Hematopoietic multipotent progenitor cell (in vitro differentiated cells): ENCODE measurements around the gene ZSWIM8. TPM values are rescaled to one million over a fixed set of nuclear protein-coding genes. Genes with fewer than 3 reads are reported as not detected.
"Not testable (repeated sequence)": the region's sequence is repeated elsewhere in the genome, so short reads cannot be mapped to it uniquely, and the experiment has no call there.

Source experiments
- DNase-seq, 3 donors: peaks; one replicate each; pipeline ENCODE4 v3.0.0-alpha.2; 2011 to 2015; ENCODE audit warnings: low read depth in 2 of 3, low spot score in 2 of 3
- total RNA-seq: library from RNA; depleted of rRNA; stranded (reverse); fragments of >200 nt; gene quantifications from one replicate; pipeline ENCODE4 v1.2.3, GENCODE V29; 2012

The ZSWIM8 gene
- total RNA-seq, 1 donor, result 86.2 TPM

DNA sequence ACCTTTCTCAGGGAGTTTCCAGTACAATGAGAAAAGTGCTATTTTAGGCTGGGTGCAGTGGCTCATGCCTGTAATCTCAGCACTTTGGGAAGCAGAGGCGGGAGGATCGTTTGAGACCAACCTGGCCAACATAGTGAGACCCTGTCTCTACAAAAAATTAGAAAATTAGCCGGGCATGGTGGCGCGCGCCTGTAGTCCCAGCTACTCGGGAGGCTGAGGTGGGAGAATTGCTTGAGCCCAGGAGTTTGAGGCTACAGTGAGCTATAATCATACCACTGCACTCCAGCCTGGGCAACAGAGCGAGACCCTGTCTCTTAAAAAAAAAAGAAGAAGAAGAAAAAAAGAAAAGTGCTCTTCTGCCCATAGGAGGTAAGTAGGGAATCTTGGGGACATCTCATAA is 10.6 kb downstream of the ZSWIM8 start:
- DNase-seq, result not testable (repeated sequence)

DNA sequence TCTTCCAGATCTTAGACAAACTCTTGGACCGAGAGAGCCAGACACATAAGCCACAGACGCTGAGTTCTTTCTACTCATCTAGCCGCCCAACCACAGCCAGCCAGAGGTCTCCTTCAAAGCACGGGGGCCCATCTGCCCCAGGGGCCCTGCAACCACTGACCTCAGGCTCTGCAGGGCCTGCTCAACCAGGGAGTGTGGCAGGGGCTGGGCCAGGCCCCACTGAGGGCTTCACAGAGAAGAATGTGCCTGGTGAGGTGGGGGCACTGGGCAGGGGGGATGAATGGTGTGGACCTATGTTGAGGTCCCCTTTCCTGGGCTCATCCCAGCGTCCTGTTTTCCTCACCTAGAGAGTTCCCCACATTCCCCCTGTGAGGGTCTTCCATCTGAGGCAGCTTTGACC is 11.4 kb downstream of the ZSWIM8 start:
- no peak for DNase-seq

DNA sequence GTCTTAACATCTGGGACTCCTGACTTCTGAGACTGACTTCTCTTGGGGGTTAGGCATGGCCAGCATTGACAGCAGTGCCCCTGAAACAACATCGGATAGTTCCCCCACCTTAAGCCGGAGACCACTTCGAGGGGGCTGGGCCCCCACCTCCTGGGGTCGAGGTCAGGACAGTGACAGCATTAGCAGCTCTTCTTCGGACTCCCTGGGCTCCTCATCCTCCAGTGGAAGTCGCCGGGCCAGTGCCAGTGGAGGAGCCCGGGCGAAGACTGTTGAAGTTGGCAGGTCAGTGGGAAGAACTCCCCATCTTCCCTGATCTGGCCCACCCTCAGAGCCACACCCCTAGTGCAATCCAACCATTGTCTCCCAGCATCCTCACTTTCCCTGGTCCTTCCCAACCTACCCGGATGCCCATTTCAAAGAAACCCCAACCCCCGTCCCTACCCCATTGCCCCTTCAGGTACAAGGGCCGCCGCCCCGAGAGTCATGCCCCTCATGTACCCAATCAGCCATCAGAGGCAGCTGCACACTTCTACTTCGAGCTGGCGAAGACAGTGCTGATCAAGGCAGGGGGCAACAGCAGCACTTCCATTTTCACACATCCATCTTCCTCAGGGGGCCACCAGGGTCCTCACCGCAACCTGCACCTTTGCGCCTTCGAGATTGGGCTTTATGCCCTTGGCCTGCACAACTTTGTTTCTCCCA is 12.1 kb downstream of the ZSWIM8 start:
- DNase-seq, result no peak

DNA sequence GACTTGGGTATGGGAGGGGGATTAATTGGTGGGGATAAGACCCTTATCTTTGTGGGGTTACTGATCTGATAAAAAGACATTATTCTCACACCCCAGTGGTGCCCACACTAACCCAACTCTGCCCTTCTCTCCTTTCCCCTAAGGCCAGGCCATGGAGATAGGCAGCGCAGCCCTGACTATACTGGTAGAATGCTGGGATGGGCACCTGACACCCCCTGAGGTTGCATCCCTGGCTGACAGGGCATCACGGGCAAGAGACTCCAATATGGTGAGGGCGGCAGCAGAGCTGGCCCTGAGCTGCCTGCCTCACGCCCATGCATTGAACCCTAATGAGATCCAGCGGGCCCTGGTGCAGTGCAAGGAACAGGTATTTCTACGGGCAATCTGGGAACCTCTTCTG is 12.7 kb downstream of the ZSWIM8 start:
- DNase-seq, result no peak

DNA sequence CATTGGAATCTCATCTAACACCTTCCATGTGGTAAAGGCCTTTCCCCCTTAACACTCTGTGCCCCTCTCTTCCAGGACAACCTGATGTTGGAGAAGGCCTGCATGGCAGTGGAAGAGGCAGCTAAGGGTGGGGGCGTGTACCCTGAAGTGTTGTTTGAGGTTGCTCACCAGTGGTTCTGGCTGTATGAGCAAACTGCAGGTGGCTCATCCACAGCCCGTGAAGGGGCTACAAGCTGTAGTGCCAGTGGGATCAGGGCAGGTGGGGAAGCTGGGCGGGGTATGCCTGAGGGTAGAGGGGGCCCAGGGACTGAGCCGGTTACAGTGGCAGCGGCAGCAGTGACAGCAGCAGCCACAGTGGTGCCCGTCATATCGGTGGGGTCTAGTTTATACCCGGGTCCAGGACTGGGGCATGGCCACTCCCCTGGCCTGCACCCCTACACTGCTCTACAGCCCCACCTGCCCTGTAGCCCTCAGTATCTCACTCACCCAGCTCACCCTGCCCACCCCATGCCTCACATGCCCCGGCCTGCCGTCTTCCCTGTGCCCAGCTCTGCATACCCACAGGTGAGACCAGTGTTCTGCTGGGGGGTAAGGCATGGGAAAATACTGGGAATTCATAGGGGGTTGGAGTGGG is 13.6 kb downstream of the ZSWIM8 start:
- no peak for DNase-seq

DNA sequence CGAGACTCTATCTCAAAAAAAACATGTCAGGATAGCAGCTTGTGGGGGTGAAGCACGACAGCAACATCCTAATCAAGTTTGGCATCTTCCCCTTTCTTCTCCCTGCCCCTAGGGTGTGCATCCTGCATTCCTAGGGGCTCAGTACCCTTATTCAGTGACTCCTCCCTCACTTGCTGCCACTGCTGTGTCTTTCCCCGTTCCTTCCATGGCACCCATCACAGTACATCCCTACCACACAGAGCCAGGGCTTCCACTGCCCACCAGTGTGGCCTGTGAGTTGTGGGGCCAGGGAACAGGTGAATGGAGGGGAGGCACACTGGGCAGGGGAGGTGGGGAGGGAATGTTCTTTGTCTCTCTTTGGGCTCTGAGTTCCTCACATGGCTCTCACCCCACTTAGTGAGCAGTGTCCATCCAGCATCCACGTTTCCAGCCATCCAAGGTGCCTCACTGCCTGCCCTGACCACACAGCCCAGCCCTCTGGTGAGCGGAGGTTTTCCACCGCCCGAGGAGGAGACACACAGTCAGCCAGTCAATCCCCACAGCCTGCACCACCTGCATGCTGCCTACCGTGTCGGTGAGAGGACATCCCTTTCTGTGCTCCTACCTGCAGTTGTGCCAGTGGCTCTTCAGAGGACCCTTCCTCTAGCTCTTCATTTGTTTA is 14.6 kb downstream of the ZSWIM8 start:
- DNase-seq, result no peak

DNA sequence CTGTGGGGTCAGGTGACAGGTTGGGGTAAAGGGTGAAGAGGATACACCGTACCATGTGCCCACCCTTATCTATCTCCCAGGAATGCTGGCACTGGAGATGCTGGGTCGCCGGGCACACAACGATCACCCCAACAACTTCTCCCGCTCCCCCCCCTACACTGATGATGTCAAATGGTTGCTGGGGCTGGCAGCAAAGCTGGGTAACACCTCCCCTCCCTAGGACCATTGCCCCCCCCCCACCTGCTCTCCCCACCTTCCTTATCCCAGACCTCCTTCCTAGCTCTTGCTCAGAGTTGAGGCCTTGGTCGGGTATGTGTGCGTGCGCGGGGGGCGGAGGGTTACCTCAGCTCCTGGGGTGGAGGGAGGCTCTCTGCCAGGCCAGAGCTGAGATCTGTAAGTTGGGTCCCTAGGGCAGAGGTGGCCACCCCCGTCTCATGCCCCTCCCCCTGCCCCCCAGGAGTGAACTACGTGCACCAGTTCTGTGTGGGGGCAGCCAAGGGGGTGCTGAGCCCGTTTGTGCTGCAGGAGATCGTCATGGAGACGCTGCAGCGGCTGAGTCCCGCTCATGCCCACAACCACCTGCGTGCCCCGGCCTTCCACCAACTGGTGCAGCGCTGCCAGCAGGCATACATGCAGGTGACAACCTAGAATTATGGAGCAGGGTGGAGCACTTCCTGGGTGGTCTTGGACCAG is 15.3 kb downstream of the ZSWIM8 start:
- DNase-seq, result no peak

DNA sequence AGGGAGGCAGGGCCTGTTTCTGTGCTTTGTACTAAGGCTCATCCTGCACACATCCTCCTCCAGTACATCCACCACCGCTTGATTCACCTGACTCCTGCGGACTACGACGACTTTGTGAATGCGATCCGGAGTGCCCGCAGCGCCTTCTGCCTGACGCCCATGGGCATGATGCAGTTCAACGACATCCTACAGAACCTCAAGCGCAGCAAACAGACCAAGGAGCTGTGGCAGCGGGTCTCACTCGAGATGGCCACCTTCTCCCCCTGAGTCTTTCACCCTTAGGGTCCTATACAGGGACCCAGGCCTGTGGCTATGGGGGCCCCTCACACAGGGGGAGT is 15.8 kb downstream of the ZSWIM8 start:
- DNase-seq, result no peak

DNA sequence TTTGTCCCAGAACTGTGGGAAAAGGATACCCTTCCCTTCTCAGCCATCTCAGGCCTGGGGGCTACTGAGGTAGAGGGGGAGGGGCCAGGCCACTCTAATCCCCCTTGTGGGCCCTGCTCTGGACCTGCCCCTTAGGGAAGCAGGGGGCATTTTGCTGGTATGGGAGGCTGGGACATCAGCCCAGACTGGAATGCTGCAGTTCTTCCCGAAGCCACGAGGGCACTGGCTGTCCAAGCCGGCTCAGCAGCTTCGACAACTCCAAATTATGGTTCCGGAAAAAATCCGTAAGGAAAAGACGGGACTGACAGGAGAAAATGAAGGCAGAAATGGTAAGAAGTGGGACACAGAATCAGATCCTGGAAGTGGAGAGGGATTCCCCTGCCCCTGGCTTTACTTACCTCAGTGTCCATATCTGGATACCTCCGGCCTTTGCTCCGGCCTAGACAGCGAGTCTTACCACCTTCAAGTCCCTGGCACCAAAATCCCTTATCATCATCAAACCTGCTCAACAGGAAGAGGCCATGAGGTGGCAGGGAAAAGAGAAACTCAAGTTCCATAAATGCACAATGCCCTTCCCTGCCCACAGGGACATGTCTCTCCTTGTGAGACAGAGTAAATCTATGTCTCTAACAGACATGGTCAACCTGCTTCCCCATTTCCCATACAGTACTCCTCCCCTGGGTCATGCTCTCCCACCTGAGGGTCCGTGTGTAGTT is 17.0 kb downstream of the ZSWIM8 start:
- DNase-seq, result no peak

DNA sequence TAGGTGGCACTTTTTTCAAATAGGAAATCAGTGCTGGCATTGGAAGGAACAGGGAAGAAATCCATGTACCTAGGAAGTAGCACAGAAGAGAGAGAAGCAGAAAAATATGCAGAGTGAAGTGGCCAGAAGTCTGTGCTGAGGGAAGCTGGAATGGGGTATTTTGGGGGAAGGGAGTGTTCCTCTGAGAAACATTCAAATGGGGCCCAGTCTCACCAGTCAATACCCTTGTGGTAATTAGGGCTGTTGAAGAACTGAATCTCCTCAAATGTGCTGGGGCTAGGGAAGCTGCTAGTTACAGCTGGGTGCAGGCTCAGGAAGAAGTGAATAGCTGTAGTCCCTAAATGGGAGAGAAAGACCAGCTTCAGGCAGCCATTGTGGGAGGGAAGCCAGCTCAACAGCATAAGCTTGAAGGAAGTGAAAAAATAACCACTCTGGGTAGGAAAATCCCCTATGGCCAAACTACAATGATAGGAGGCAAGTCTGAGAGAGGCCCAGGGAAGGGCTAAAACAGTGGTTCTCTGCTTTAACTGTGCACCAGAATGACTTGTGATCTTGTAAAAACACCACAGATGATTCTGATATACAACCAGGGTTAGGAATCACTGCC is 18.4 kb downstream of the ZSWIM8 start:
- DNase-seq, result no peak

DNA sequence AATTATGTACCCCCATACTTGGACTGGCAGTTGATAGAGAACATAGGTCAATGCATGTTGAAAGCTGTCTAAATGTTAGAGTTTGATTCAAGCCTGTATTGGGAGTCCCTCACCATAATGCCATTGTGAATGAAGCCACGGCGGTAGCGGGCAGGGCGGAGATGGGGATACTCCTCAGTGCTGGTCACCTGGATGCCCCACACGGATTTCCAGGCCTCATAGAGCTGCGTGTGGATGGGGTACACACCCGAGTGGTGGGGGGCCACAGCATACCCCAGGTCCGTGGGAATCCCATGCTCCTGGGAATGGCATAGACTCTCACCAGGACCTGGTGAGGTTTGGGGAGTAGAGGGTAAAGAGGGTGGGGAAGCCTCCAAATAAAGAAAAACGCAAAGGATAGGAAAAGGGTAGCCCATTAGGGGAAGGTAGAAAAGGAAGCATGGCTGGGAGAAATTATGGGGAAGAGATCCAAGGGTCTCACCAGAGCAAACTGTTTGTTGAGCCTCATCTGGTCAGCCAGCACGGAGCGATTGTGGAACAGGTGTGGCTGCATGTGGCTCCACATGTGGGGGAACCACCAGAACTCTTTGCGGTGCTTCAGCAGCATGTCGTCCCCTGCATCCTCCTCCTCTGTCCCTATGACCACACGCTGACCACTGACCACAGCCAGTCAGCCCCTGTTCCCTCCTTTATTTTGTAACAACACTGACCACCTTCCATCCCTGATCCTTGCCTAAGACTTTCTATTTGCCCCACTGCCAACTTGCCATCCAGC is 21.0 kb downstream of the ZSWIM8 start:
- no peak for DNase-seq

DNA sequence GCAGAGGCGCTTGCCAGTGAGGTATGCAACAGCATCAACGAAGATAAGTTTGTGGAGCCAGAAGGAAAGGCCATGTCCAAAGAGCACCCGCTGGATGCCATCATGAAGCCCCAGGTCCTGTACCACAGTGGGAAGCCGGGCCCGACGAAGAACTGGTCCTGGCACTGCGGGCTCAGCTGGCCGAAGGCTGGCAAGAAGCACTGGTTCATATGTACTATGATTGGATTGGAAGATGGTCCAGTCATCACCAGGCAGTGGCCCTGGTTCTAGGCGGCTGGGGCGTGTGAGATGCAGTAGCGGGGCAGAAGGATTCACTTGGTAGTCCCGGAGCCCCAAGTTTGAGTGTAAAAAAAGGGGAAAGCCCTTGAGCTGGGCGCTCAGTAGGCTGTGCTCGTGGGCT is 22.1 kb downstream of the ZSWIM8 start:
- DNase-seq, result no peak

DNA sequence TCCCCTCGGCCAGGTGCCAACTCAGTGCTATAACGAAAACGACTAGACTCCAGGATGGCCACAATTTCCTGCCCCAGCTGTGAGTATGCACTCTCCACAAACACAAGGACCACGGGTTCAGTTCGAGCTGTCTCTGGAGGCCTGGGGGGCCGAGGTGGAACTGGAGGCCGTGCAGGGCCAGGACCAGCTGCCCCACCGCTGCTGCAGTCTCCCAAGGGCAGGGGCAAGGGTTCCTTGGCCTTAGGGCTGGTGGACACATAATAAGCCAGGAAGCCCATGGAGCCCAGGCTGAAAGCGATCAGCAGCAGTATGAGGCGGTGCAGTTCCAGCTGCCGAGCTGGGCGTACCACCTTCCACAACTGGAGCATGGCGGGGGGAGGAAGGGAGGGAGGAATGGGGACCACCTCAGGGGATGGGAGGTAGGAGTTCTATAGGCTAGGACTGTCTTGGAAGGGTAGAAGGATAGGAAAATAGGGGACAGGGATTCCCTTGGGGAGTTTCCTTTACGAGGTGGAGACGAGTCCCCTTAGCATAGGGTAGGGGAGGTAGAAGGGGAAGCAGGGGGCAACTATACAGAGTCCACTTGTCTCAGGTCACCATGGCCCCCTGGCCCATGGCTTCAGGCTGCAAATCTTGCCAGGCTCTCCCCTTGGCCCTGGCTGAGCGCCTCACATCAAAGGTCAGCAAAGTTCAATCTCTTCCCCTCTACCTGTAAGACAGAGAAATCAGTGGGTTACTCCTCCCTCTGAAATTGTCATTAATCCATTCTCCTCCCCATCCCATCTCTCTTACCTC is 22.8 kb downstream of the ZSWIM8 start:
- DNase-seq, result no peak

DNA sequence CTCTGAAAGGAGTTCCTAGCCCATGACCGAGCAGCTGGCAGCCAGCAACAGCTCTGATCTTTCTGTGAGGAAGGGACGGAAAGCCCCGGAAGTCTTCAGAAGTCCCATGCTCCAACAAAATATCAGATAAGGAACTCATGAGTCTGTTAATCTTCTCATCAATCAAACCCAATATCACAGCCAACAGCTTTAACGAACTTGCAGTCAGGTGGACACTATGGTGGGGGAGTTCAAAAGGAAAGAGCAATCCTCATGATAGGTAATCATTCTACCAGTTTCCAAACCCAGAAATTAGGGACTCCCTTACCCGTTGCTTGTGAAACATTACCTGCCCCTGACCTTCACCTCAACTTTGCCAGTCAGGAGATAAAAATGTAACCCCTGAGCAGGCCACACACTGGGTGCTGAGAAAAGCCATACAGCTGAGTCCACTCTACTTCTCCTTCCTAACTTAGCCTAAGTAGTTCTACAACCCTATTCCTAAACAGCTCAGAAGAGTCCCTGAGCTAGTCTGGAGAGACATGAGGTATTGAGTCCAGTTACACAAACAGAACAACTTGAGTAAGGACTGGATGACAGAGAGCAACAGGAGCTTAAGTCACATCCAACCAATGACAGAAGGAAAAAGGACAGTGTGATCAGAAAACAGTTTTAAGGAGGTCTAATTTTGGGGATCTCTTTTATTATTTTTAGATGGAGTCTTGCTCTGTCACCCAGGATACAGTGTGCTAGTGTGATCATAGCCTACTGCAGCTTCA is 23.8 kb downstream of the ZSWIM8 start:
- no peak for DNase-seq

DNA sequence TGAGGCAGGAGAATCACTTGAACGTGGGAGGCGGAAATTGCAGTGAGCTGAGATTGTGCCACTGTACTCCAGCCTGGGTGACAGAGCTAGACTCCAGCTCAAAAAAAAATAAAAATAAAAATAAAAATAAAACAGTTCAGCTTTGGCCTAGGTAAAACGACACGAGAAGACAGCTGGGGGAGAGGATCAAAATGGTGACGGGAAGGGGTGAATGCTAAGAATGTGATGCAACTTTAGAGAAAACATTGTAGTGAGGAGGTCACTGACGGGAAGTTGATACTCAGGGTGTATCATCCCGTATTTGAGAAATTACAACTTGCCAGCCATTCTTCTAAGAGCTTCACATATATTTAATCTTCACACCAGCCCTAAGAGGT is 24.9 kb downstream of the ZSWIM8 start:
- no peak for DNase-seq

DNA sequence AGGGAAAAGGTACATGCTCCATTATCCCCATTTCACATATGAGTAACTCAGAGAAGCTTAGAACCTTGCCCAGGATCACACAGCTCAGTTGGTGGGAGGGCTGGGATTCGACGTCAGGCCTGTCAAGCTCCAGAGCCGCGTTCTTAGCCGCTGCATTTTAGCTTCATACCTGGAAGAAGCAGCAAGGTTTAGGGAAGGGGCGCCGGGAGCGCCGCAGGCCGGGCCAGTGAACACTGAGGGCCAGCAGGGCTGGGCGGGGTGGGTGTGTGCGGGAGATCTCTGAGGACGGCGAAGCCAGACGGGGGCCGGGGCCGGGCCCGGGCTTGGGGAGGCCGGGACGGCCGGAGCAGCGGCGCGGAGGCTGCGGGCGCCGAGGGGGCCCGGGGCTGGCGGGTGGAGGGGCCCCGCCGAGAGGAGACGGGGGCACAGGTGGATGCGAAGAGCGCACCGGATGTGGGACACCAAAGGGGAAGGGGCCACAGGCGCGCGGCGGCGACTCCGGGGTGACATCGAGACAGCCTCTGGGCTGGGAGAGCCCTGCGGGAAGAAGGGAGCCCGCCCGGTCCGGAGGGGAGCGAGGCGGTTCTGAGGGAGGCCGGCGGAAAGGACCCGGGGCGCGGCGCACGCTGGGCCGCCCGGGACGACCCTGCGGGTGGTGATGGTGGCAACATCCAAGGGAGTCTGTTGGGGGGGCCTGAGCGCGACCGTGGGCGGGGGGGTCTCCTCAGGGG is 25.5 kb downstream of the ZSWIM8 start:
- DNase-seq, result peak; percentile 25 to 51 (median 40)

DNA sequence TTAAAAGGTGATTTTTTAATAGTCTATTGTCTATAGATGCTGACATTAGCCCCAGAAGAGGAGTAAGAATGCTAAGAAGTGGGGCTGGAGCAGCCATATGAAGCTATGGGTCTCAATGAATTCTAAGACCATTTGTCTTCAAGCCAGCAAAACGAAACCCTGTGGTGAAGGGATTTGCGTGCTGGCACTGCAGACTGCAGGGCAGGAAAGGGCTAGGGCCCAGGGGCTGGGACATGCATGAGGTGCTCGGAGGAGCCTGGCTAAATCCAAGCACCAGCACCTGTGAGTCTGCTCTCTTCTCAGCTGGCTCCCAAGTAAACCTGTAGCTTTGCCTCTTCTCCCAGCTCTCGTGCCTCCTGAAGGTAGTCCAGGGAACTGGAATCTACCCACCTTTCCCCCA is 27.3 kb downstream of the ZSWIM8 start:
- no peak for DNase-seq

DNA sequence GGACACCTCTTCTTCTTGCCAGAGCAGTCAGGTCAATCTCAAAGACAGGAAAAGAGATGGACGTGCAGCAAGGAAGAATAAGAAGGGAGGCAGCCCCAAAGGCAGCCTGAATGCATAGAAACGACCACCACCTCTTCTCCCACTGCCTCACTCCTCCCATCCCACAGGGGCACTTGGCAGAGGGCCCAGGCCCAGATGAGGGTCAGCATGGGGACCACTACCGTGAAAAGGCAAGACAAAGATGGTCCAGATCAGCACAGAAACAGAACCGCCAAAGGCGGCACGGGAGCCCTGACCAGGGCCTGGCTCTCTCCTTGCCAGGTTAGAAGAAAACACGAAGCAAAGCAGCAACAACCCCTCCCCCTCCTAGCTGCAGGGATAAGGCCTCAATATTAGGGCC is 27.9 kb downstream of the ZSWIM8 start:
- DNase-seq, result no peak
